ENCODE data around the gene PKP4.

DNA sequence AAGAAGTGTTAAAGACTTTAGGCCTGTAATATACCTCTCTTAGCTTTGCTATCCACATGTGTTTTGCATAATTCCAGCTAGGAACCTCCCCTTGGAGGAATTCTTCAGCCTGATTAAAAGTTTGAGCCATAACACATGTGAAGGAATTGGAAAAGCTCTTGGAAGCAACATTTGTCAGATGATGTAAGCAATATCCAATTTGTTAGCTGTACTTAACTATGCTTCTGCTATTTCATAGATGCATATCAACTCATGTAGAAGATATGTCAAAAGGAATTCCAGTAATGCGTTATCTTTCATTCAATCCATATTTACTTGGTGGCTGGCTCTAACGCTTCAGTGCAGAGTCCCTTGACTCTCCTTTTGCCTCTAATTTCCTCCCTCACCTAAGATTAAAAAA is 46.2 kb downstream of the PKP4 start:
- TF ChIP-seq, protein P1, sequence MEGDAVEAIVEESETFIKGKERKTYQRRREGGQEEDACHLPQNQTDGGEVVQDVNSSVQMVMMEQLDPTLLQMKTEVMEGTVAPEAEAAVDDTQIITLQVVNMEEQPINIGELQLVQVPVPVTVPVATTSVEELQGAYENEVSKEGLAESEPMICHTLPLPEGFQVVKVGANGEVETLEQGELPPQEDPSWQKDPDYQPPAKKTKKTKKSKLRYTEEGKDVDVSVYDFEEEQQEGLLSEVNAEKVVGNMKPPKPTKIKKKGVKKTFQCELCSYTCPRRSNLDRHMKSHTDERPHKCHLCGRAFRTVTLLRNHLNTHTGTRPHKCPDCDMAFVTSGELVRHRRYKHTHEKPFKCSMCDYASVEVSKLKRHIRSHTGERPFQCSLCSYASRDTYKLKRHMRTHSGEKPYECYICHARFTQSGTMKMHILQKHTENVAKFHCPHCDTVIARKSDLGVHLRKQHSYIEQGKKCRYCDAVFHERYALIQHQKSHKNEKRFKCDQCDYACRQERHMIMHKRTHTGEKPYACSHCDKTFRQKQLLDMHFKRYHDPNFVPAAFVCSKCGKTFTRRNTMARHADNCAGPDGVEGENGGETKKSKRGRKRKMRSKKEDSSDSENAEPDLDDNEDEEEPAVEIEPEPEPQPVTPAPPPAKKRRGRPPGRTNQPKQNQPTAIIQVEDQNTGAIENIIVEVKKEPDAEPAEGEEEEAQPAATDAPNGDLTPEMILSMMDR (IDR thresholded peaks at IDR 0.05) = no peak
- TF ChIP-seq POLR2AphosphoS5 (IDR thresholded peaks at IDR 0.05) (no peak), POLR2A (IDR thresholded peaks at IDR 0.05) (no peak)
